Measurements from ENCODE around the gene TCF4. TPM values are rescaled to one million over a fixed set of nuclear protein-coding genes. Genes with fewer than 3 reads are reported as not detected.

TCF4 gene
- total RNA-seq, 1 donor: 84.6 TPM

DNA sequence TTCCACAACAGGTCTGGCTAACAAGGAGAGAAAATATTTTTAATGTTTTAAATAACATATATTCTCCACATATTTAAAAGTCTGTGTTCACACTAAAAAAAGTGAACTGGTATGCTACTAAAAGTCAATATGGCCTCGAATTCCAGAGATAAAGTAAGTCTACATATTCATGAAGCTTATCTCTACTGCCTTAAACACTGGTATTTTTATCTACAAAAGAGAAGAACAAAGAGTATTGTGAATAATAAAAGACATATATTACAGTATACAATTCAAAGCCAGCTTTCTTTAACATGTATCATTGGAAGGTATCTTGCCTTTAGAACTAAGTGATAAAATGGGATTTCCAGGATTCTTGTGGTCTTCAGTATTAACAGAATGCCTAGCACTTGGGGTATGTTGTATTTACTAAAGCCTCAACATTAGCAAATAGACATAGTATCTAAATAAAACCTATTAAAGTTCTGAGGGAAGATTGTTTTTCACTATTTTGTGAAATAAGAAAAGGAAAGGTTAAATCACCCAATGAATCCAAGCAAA, 325.9 kb downstream of the TCF4 start:
- TF ChIP-seq, protein P1, sequence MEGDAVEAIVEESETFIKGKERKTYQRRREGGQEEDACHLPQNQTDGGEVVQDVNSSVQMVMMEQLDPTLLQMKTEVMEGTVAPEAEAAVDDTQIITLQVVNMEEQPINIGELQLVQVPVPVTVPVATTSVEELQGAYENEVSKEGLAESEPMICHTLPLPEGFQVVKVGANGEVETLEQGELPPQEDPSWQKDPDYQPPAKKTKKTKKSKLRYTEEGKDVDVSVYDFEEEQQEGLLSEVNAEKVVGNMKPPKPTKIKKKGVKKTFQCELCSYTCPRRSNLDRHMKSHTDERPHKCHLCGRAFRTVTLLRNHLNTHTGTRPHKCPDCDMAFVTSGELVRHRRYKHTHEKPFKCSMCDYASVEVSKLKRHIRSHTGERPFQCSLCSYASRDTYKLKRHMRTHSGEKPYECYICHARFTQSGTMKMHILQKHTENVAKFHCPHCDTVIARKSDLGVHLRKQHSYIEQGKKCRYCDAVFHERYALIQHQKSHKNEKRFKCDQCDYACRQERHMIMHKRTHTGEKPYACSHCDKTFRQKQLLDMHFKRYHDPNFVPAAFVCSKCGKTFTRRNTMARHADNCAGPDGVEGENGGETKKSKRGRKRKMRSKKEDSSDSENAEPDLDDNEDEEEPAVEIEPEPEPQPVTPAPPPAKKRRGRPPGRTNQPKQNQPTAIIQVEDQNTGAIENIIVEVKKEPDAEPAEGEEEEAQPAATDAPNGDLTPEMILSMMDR (IDR thresholded peaks at IDR 0.05; ENCODE audit: insufficient read depth, low read depth, low read length): no peak
- no peak for DNase-seq (ENCODE audit: low read depth)
- no peak overlapping the region for H3K4me3 ChIP-seq (ENCODE audit: low read depth, low read length)

DNA sequence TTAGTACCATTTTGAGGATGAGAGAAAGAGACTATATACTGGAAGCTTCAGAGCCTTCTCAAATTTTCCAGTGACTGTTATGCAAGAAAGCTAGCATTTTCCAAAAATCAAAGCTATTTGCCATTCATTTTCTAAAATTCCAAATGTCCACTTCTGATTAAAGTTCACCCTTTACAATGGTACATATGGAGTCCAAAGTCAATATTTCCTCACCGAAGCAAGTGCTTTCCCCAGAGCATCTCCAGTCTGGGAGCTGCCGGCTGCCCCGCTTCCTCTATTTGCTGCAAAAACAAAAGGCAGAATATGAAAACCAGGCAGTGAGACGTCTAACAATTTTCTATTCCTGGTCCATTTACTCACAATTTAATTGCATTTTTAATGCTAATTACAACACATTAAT, 326.7 kb downstream of the TCF4 start:
- H3K4me3 ChIP-seq (ENCODE audit: low read depth, low read length): no peak overlapping the region
- TF ChIP-seq, protein P1 (IDR thresholded peaks at IDR 0.05; ENCODE audit: insufficient read depth, low read depth, low read length): no peak
- no peak for DNase-seq (ENCODE audit: low read depth)

DNA sequence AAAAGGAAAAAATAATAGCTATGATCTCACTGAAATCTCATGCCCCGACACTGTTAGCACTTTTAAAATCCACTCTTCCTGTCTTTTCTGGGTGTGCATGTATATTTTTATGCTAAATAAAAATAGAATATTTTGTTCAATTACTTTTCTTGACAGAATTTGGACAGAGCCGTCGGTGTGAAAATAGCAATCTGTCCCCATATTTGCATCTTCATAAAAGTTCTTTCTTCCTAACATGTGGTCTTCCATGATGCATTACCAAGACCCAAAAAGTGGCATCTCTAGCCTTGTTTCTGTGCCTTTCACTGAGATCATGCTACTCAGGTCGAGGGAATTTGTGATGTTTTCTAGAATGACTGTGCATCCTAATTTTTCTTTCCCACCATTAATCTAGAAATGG, 329.9 kb downstream of the TCF4 start:
- TF ChIP-seq, protein P1 (IDR thresholded peaks at IDR 0.05; ENCODE audit: insufficient read depth, low read depth, low read length): no peak
- DNase-seq (ENCODE audit: low read depth): no peak
- H3K4me3 ChIP-seq (ENCODE audit: low read depth, low read length): no peak overlapping the region

DNA sequence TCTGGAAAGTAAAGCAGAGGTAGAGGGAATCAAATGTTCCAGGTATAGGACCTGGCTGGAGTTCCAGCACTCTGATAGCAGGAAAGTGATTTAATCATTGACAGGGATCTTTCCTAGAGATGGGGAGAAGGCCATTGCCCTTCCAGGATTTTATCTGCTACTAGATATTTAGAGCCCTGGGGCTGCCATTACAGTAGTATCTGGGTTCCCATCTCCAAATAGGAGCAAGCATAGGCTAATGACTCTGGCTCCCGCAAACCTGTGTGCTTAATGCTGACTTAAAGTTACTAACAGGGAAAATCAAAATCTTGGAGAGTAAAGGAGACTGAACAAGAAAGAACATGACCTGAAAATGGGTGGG, 331.1 kb downstream of the TCF4 start:
- no peak overlapping the region for H3K4me3 ChIP-seq (ENCODE audit: low read depth, low read length)
- DNase-seq (ENCODE audit: low read depth): no peak
- TF ChIP-seq, protein P1 (IDR thresholded peaks at IDR 0.05; ENCODE audit: insufficient read depth, low read depth, low read length): no peak

DNA sequence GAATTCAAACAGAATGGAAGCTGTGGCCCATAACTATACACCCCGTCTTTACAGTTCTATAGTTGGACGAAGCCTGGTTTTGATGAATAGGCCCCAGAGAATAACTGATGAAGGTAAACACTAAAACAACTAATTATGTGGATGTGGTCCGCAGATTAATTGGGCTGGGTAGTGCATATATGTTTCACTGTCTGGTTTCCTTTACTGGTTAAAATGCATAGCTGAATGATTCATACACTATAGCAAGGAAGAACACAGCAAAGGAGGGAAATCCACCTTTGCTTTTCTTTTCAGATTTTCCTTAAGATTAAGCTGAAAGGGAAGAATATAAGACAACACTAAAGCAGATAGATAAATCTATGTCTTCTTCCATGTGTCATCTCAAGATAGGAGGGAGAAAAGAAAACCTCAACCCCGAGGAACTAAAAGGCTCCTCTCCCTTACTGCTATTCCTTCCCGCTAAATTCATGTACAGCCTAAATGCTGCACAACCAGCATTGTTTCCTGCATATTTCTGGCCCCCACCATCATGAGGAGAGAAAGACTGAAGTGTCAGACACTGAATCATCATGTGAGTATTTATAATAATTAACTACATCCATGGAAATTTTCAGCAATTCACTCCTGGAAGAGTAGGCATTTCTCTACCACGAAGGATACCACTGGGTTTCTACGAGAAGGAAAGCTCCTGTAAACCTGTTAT, 331.6 kb downstream of the TCF4 start:
- H3K4me3 ChIP-seq (ENCODE audit: low read depth, low read length): no peak overlapping the region
- DNase-seq (ENCODE audit: low read depth): no peak
- TF ChIP-seq, protein P1 (IDR thresholded peaks at IDR 0.05; ENCODE audit: insufficient read depth, low read depth, low read length): no peak

DNA sequence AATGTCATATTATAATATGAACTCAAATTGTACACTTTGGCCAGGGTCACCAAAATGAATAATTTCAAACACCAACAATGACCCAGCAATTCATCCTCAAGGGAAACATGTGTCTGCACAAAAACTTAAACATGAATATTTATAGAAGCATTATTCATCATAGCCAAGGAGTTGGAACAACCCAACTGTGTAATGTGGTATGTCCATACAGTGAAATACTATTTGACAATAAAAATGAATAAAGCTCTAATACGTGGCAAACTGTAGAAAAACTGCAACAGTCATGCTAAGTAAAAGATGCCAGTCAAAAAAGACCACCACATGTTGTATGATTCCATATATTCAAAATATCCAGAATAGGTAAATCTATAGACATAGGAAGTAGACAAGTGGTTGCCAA, 334.2 kb downstream of the TCF4 start:
- H3K4me3 ChIP-seq (ENCODE audit: low read depth, low read length): no peak overlapping the region
- DNase-seq (ENCODE audit: low read depth): no peak
- TF ChIP-seq, protein P1 (IDR thresholded peaks at IDR 0.05; ENCODE audit: insufficient read depth, low read depth, low read length): no peak

DNA sequence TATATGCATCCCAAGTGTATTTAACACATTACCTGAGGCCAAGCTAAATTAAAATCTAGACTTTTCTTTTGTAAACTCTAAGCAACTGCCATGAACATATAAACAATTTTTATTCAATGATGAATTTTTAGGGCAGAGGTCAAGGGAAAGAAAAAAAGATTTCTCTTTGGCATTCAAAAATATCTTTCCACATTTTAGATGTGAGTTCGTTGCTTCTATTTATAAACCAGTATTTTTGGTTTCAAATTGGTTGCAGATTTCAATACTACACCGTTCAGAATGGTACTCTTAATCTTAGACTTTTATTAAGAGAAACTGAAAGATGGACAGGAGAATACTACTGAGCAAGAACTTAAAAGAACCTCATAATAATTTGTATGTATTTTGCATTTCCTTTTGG, 335.1 kb downstream of the TCF4 start:
- TF ChIP-seq, protein P1 (IDR thresholded peaks at IDR 0.05; ENCODE audit: insufficient read depth, low read depth, low read length): no peak
- DNase-seq (ENCODE audit: low read depth): no peak
- H3K4me3 ChIP-seq (ENCODE audit: low read depth, low read length): no peak overlapping the region
